ENCODE results near the gene ADA.
A peak's percentile ranks its signal among the peaks of the same experiment; 100 is the strongest.
"Not testable (repeated sequence)": the region's sequence is repeated elsewhere in the genome, so short reads cannot be mapped to it uniquely, and the experiment has no call there.

Gene ADA

GRCh38 chr20:44651684-44652423 is at the start of gene ADA:
TSS of gene ADA (minus strand) at chr20:44651699. CDS start at chr20:44651607, 92 bp downstream.
- peak; percentile 64 for DNase-seq (ENCODE audit: low spot score)

DNA sequence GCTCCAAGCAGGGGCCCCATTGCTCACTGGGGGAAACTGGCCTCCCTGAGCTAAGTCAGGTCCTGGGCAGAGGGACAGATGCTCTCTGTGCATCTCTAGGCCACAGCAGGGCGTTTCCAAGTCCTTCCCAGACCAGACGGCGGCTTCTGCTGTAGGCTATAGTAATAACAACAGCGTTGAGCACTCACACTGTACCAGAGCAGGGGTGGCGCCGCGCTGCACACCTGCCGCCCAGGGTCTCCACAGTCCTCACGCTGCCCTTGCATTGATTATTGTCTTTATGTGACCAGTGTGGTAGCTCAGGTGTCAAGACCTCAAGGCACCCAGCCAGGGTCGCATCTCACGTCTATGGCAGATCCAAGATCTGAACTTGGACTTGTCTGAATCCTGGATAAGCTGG is 48.8 kb upstream of the ADA start:
- DNase-seq (ENCODE audit: low spot score) = no peak

DNA sequence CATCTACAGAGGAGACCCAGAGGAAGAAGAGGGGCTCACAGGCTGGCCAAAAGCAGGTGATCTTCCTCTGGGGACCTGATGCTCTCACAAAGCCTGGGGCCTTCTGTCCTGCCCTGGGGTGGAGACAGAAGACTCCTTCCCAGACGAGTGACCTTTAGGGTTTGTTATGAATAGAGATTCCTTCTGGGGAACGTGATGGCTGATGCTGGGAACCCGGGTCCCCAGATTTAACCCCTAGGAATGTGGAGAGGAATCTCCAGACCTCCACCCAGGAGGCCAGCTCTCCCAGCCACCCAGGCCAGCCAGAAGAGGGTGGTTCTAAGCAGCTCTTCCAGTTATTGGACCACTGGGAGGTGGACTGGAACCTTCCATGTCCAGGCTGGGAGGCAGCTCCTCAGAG is 46.9 kb upstream of the ADA start:
- no peak for DNase-seq (ENCODE audit: low spot score)

DNA sequence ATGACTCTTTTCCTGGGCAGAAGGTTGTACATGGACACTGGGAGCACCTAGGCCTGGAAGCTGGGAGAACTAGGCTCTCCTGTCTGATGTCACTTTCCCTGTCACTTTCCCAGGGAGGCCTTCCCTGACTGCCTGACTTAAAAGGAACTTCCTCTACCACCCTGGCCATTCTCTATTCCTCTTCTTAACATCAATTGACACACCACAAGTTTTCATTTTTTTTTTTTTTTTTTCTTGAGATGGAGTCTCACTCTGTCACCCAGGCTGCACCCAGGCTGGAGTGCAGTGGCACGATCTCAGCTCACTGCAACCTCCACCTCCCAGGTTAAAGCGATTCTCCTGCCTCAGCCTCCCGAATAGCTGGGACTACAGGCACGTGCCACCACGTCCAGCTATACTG is 45.5 kb upstream of the ADA start:
- DNase-seq (ENCODE audit: low spot score) = not testable (repeated sequence)

DNA sequence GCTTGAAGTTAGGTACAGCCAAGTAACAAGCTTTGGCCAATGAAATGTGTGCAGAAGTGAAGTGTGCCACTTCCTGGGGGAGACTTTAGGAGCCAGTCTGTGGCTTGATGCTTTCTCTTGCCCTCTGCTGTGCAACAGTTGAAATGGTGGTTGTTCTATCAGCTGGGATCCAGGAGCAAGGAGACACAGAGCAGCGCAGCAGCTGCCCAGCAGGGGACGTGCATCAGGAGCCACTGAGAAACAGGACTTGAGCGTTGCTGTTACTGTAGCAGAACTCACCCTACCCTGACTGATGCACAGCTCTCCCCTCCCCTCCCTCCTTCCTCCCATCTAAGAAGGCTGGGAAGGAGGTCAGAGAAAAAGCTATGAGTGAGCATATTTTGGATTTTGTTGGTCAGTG is 44.8 kb upstream of the ADA start:
- DNase-seq (ENCODE audit: low spot score) = no peak

GRCh38 chr20:44695674-44696300 is 44.3 kb upstream of the ADA start:
- no peak for DNase-seq (ENCODE audit: low spot score)

- DNase-seq (ENCODE audit: low spot score) = no peak
Measured at GRCh38 chr20:44695295-44695673, 43.8 kb upstream of the ADA start.

DNA sequence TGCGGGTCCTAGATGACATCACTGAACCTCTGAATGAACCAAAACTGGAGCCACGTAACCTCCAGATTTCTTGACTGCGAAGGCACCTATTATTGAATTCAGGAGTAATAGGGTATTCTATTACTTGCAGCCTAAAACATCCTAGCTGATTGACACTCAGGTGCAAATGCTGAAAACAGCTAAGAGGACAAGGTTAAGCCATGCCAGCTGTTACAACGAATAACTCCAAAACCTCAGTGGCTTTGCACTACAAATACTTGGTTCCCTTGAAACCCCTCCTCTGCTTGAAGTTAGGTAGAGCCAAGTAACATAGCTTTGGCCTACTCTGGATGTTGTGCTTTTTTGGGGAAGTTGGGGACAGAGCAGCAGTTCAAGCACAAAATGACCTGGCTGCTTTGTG is 42.7 kb upstream of the ADA start:
- no peak for DNase-seq (ENCODE audit: low spot score)

GRCh38 chr20:44693627-44694026 is 42.1 kb upstream of the ADA start:
- no peak for DNase-seq (ENCODE audit: low spot score)

DNA sequence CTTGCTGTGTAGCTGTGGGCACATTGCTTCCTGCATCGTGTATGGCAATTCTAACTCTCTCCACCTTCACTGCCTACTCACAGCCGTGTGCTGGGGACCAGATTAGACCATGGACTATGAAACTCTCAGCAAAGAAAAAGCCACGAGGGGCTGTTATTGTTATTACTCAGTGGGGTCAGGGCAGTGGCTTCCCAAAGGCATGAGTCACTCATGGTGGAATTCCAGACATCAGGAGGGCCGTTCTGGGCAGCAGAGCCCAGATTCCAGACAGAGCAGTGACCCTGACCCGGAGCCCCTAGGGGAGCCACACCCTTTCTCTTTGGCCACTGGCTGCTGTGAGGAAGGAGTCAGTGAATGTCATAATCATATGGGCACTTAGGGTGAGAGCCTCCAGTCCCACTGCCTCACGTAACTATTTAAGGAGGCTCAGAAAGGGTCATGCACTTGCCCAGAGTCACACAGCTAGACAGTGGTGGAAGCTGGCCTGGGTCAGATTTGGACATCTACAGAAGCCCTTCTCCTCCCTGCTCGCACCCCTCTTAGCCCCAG is 41.5 kb upstream of the ADA start:
- peak; percentile 94 for DNase-seq (ENCODE audit: low spot score)

DNA sequence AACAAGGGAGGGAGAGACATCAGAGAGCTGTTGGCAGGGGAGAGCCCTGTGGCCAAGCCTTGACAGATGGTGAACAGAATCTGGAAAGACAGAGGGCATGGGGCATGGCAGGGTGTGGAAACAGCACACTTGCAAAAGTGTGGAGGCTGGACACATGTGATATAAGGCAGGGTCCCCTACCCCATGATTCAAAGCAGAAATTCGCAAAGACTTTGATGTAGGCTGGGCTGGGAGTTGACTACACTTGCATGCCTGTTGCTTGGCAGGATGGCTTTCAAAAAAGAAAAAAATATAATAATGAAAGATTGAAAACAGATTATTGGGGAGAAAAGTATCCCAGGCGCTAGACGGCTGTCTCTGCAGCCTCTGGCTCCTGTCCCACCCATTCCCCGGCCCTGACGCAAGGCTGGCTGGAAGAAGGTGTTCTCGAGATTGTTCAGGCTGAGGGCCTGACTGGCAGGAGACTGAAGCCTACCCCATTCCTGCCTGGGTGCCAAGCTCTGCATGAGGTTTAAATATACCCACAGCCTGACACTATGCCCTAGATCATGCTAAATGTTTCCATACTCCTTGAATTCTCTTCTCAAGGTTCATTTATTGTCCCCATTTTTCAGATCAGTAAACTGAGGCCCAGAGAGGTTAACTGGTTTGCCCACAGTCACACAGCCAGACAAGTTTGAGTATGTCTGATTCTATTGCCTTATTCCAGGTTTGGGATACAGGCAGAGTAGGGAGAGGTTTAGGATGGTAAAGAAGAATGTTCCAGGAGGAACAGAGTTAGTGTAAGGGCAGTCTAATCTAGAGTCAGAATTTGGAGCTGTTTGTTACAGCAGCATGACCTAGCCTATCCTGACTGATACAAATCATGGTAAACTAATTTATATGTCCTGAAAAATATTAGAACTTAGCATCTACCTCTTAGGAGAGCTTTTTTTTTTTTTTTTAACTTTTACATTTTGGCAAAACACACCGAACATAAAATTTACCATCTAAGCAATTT is 40.2 kb upstream of the ADA start:
- DNase-seq (ENCODE audit: low spot score) = no peak

GRCh38 chr20:44690781-44691423 is 39.4 kb upstream of the ADA start:
- DNase-seq (ENCODE audit: low spot score) = no peak

DNA sequence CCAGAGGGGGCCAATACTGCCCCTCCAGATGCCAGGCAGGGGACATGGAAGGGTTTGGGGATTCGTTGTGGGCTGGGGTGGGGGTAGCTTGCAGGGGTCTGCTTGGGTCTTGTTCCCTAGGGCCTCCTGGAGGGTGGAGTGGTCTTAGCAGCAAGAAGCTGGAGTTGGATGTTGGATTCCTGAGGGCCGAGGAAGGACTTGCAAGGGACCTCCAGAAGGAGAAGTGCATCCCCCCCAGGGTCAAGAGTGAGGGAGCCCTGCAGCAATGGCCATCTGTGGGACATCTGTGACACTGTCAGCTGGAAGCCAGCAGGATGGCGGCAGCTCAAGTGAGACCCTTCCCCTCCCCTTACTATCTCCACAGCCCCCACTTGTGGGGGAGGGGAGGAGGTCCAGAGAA is 38.3 kb upstream of the ADA start:
- DNase-seq (ENCODE audit: low spot score) = no peak

- no peak for DNase-seq (ENCODE audit: low spot score)
Measured at GRCh38 chr20:44688053-44688625, 36.6 kb upstream of the ADA start.

DNA sequence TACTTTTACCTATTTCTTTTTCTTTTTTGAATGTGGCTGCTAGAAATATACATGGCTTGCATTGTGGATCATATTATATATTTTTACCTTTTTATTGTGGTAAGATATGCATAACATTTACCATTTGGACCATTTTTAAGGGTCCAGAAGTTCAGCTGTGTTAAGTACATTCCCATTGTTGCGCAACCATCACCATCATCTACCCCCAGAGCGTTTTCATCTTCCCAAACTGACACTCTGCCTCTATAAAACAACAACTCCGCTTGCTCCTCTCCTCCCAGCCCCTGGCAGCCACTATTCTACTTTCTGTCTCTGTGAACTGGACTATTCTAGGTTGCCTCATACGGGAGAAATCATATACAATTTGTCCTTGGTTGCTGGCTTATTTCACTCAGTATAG is 35.4 kb upstream of the ADA start:
- no peak for DNase-seq (ENCODE audit: low spot score)

- no peak for DNase-seq (ENCODE audit: low spot score)
Measured at GRCh38 chr20:44684047-44684967, 32.8 kb upstream of the ADA start.

- DNase-seq (ENCODE audit: low spot score) = peak; percentile 48
Measured at GRCh38 chr20:44683263-44684046, 32.0 kb upstream of the ADA start.

DNA sequence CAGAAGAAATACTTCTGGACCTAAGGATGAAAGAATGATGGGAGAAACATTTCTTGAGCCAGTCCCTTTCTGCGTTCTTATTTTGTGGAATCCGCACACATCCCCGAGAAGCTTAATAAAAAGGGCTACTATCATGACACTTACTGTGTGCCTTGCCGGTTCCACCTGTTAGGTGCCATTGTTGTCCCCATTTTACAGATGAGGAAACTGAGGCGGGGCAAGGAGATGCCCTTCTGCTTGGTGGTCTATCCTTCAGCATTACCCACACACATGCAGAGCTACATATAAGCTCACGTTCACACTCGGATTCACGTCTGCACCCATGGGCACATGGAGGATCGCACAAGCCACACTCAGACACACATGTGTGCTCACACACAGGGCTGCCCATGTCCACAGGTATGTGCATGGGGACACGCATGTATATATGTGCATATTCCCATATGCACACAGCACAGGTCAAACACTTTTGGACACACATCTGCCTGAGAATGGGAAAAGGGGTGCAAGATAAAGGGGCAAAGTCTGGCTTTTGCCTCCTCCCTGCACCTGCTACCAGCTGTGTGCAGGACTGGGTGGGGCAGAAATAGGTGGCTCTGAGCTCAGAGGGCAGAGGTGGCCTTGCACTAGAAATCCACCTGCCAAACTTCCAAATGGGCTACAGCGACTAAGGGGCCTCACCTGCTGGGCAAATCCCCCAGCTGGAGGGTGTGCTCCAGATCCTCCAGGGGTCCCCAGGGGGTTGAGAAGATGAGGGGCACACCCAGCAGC is 30.5 kb upstream of the ADA start:
- DNase-seq (ENCODE audit: low spot score) = no peak

All from hepatic stellate cell (primary cell).